Vagina (tissue), 2 donors: ENCODE data around the gene FXR2. TPM values are rescaled to one million over a fixed set of nuclear protein-coding genes. Genes with fewer than 3 reads are reported as not detected.

Source experiments
- DNase-seq, 2 donors: peaks; one replicate each; pipeline ENCODE4 v3.0.0-alpha.2; 2017; ENCODE audit errors: extremely low spot score in 2 of 2
- H3K27ac ChIP-seq: fragments of 200-600 bp; sonication (generic); one replicate; pipeline ENCODE4 v1.5.1; 2019
- H3K27me3 ChIP-seq: fragments of 200-600 bp; sonication (generic); one replicate; pipeline ENCODE4 v1.5.1; 2019
- H3K36me3 ChIP-seq, 2 donors: fragments of 200-600 bp; sonication (generic); one replicate each; pipeline ENCODE4 v1.5.1; 2017 to 2019
- H3K4me1 ChIP-seq: fragments of 200-600 bp; sonication (generic); one replicate; pipeline ENCODE4 v1.5.1; 2019
- H3K4me3 ChIP-seq, 2 donors: fragments of 200-600 bp; sonication (generic); 1 replicate in 1 of 2; 2 replicates in 1 of 2; pipeline ENCODE4 v1.5.1; 2016 to 2019
- H3K9me3 ChIP-seq: fragments of 200-600 bp; sonication (generic); one replicate; pipeline ENCODE4 v1.5.1; 2019
- POLR2A ChIP-seq, 2 donors: fragments of 450-650 bp; IDR thresholded peaks; one replicate each; pipeline ENCODE4 v1.6.1; 2017; ENCODE audit warnings: antibody characterized with exemption in 2 of 2, mild to moderate bottlenecking in 2 of 2, moderate library complexity in 2 of 2
- POLR2AphosphoS5 ChIP-seq, 2 donors: sonication (generic); formaldehyde crosslinking; IDR thresholded peaks; one replicate each; pipeline ENCODE4 v1.9.0; 2017; ENCODE audit warnings: antibody characterized with exemption in 2 of 2, mild to moderate bottlenecking in 2 of 2, low read depth in 1 of 2; ENCODE audit not compliant: insufficient read depth in 1 of 2
- intact Hi-C: fragments of 100-400 bp; cut with DNase I; formaldehyde crosslinking; loops from one replicate; pipeline ENCODE4 v1.15.1; 2023
- total RNA-seq: library from RNA; depleted of rRNA; stranded (reverse); fragments of >200 nt; gene quantifications from one replicate; pipeline ENCODE4 v1.2.3, GENCODE V29; 2016
- TF ChIP-seq, protein P1 (sequence below), 3 experiments: fragments of 450-650 bp in 2 of 3; fragments of 200-600 bp in 1 of 3; sonication (generic) in 1 of 3; IDR thresholded peaks; one replicate each; pipeline ENCODE4 v1.5.1; 2017 to 2019; ENCODE audit warnings: antibody characterized with exemption in 3 of 3, mild to moderate bottlenecking in 2 of 3, moderate library complexity in 2 of 3

FXR2 gene
- total RNA-seq, 1 donor from 2014 or later = 36.1 TPM

DNA sequence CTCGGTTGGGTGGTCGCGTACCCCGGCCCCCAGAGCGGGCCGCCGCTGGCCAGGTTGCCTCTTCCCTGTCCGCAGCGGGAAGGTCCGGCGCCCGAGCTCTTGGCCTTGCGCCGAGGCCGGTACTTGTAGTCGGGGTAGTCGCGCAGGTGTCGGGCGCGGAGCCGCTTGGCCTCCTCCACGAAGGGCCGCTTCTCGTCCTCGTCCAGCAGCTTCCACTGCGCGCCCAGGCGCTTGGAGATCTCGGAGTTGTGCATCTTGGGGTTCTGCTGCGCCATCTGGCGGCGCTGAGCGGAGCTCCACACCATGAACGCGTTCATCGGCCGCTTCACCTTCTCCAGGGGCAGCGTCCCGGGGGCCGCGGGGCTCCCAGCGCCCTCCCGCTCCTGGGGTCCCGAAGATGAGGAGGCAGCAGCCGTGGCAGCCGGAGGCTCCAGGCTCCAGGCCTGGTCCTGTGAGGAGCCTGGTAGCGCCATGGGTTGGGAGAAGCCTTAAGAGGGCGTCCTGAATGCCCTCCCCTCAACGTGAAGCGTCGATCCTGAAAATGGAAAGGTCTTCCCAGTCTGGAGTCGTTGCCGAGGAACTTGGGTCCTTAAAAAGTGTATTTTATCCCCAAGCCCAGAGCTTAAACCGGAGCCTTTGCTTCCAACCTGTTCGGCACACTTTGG, 25.4 kb downstream of the FXR2 start:
- Histone ChIP-seq H3K4me3 (peak overlapping the region; percentile 52 to 66), H3K4me1 (peaks cover 42% of the 10 kb centered on the region), H3K36me3 (peaks cover 0 to 36% of the 10 kb centered on the region in 2 donors), H3K27ac (peak overlapping the region; percentile 97), H3K9me3 (no peaks in the 10 kb centered on the region), H3K27me3 (no peaks in the 10 kb centered on the region)
- TF ChIP-seq POLR2AphosphoS5 (IDR thresholded peaks at IDR 0.05; ENCODE audit: insufficient read depth in 1 of 2, low read depth in 1 of 2) (peak; percentile 34 to 74), POLR2A (IDR thresholded peaks at IDR 0.05) (peak in 1 of 2 donors; percentile 14)
- TF ChIP-seq, protein P1, sequence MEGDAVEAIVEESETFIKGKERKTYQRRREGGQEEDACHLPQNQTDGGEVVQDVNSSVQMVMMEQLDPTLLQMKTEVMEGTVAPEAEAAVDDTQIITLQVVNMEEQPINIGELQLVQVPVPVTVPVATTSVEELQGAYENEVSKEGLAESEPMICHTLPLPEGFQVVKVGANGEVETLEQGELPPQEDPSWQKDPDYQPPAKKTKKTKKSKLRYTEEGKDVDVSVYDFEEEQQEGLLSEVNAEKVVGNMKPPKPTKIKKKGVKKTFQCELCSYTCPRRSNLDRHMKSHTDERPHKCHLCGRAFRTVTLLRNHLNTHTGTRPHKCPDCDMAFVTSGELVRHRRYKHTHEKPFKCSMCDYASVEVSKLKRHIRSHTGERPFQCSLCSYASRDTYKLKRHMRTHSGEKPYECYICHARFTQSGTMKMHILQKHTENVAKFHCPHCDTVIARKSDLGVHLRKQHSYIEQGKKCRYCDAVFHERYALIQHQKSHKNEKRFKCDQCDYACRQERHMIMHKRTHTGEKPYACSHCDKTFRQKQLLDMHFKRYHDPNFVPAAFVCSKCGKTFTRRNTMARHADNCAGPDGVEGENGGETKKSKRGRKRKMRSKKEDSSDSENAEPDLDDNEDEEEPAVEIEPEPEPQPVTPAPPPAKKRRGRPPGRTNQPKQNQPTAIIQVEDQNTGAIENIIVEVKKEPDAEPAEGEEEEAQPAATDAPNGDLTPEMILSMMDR (IDR thresholded peaks at IDR 0.05) = peak; percentile 84 to 95 (median 91)
- no peak for DNase-seq
- intact Hi-C loops = no loop called here

DNA sequence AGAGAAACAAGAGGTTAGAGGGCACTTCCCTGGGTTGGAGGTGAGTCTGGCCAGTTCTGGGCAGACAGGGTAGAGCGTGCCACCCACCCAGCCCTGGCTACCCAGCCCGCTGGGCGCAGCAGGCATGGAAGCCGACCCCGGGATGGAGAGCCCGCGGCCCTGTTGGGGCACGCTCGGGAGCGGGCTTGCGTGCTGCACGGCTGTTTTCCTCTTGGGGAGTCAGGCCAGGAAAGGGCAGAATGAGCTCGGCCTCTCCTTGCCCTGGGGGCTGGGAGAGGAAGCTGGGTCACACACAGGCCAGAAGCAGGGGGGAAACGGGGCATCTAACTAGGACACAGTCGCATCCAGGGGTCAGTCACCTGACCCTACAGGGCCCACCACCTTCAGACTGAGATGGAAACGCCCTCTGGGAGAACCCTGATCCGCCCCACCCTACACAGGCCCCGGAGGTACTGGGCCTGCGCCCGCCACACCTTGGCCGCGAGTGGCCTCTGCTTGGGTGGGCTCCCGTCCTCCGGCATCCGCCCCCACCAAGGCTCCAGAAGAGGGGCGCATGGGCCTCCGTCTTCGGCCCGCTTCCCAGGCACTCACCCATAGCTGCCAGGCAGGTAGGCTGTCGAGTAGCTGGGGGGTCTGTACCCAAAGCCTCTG, 26.0 kb downstream of the FXR2 start:
- no peak for TF ChIP-seq POLR2AphosphoS5 (IDR thresholded peaks at IDR 0.05; ENCODE audit: insufficient read depth in 1 of 2, low read depth in 1 of 2)
- TF ChIP-seq, protein P1 (IDR thresholded peaks at IDR 0.05) = no peak
- TF ChIP-seq POLR2A (IDR thresholded peaks at IDR 0.05) = no peak
- intact Hi-C loops = no loop called here
- DNase-seq = no peak
- Histone ChIP-seq H3K4me1 (peaks cover 45% of the 10 kb centered on the region), H3K9me3 (no peaks in the 10 kb centered on the region), H3K4me3 (peak overlapping the region; percentile 52 to 66), H3K27me3 (no peaks in the 10 kb centered on the region), H3K36me3 (peaks cover 0 to 29% of the 10 kb centered on the region in 2 donors), H3K27ac (peak overlapping the region; percentile 97)

DNA sequence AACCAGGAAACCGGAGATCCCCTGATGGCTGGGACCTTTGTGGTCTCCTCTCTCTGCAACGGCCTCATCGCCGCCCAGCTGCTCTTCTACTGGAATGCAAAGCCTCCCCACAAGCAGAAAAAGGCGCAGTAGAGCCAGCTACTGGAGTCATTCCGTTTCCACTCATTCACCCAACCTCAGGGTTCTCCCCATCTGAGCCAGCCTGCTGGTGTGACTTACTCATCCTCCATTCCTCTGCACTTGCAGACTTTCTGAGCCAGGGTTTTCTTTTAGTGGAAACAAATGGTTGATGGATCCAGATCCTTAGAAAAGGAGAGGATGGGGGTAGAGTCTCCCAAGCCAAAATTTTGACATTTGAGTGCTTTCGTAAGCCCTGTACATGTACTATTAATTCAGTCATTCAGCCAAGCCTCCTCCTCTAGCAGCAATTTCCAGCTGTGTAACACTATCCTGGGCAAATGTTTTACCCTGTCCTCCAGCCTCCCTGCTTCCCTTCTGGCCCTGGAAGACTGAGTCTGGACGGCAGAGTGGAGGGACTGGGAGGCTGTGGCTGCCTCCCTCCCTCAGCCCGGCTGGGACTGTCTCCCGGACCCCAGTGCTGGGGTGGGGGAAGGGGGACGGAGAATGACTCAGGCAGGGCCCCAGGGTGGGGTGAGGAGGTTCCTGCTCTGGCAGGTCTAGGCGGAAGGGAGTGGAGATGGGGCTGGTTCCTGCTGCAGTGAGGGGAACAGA, 27.1 kb downstream of the FXR2 start:
- peaks cover 53% of the 10 kb centered on the region for H3K4me1 ChIP-seq
- H3K27me3 ChIP-seq = no peaks in the 10 kb centered on the region
- no peak for DNase-seq
- peak overlapping the region; percentile 97 for H3K27ac ChIP-seq
- TF ChIP-seq POLR2AphosphoS5 (IDR thresholded peaks at IDR 0.05; ENCODE audit: insufficient read depth in 1 of 2, low read depth in 1 of 2) (peak; percentile 46 to 76), POLR2A (IDR thresholded peaks at IDR 0.05) (no peak)
- TF ChIP-seq, protein P1 (IDR thresholded peaks at IDR 0.05) = no peak
- no peaks in the 10 kb centered on the region for H3K9me3 ChIP-seq
- H3K36me3 ChIP-seq = peaks cover 0 to 18% of the 10 kb centered on the region in 2 donors
- peak overlapping the region; percentile 15 to 52 for H3K4me3 ChIP-seq
- intact Hi-C loops = no loop called here

DNA sequence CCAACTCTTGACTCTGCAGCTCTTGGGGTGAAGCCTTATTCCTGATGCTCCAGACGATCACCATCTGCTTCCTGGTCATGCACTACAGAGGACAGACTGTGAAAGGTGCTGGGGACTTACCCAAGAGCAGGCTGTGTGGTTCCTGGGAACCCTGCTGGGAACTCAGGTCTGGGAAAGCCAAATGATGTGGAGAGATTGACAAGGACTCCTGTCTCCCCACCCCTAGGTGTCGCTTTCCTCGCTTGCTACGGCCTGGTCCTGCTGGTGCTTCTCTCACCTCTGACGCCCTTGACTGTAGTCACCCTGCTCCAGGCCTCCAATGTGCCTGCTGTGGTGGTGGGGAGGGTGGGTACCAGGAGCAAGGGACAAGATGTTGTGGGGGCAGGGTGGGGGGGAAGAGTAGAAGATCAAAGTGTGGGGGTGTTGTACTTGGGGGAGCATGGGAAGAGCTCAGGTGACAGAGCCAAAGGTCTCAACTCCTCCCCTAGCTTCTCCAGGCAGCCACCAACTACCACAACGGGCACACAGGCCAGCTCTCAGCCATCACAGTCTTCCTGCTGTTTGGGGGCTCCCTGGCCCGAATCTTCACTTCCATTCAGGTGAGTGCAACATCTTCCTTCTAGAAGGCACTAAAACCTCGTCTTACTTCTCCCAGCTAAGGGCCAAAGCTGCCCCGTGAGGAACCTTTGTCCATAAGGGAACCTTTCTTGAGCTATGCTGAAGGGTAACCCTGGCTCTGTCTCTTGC, 27.9 kb downstream of the FXR2 start:
- H3K27me3 ChIP-seq = no peaks in the 10 kb centered on the region
- DNase-seq = no peak
- H3K9me3 ChIP-seq = no peaks in the 10 kb centered on the region
- TF ChIP-seq POLR2A (IDR thresholded peaks at IDR 0.05) (no peak), POLR2AphosphoS5 (IDR thresholded peaks at IDR 0.05; ENCODE audit: insufficient read depth in 1 of 2, low read depth in 1 of 2) (no peak)
- TF ChIP-seq, protein P1 (IDR thresholded peaks at IDR 0.05) = no peak
- peaks cover 60% of the 10 kb centered on the region for H3K4me1 ChIP-seq
- peaks cover 0 to 11% of the 10 kb centered on the region in 2 donors for H3K36me3 ChIP-seq
- intact Hi-C loops = no loop called here
- no peak overlapping the region for H3K4me3 ChIP-seq
- peak overlapping the region; percentile 97 for H3K27ac ChIP-seq
